Skin of body (tissue), 2 donors: ENCODE results near the gene CACNA1C. TPM values are rescaled to one million over a fixed set of nuclear protein-coding genes. Genes with fewer than 3 reads are reported as not detected.

Experiments
- DNase-seq: peaks from one replicate; lab custom pipeline; 2025; lab: John Stamatoyannopoulos, UW
- total RNA-seq: library from RNA; depleted of rRNA; stranded (reverse); fragments of >200 nt; gene quantifications from one replicate; pipeline ENCODE4 v1.2.3, GENCODE V29; 2014

Gene CACNA1C
- total RNA-seq, 1 donor from 2014 or later = 4.3 TPM

- DNase-seq = no peak
Observed at GRCh38 chr12:2231011-2231595, 178.3 kb downstream of the CACNA1C start.

- no peak for DNase-seq
Observed at GRCh38 chr12:2231956-2232355, 179.2 kb downstream of the CACNA1C start.

GRCh38 chr12:2233034-2233433 lies 180.2 kb downstream of the CACNA1C start:
- DNase-seq = no peak

- no peak for DNase-seq
Observed at GRCh38 chr12:2234091-2234490, 181.3 kb downstream of the CACNA1C start.

GRCh38 chr12:2234646-2235350 lies 182.0 kb downstream of the CACNA1C start:
- DNase-seq = no peak

GRCh38 chr12:2236506-2237294 lies 183.9 kb downstream of the CACNA1C start:
- DNase-seq = no peak

GRCh38 chr12:2238111-2238510 lies 185.3 kb downstream of the CACNA1C start:
- DNase-seq = no peak

GRCh38 chr12:2239381-2239871 lies 186.6 kb downstream of the CACNA1C start:
- no peak for DNase-seq

GRCh38 chr12:2240390-2240789 lies 187.6 kb downstream of the CACNA1C start:
- DNase-seq = no peak

GRCh38 chr12:2240984-2241383 lies 188.2 kb downstream of the CACNA1C start:
- no peak for DNase-seq

- DNase-seq = no peak
Observed at GRCh38 chr12:2242216-2242615, 189.4 kb downstream of the CACNA1C start.

- no peak for DNase-seq
Observed at GRCh38 chr12:2242816-2243215, 190.0 kb downstream of the CACNA1C start.

- DNase-seq = no peak
Observed at GRCh38 chr12:2243275-2243674, 190.5 kb downstream of the CACNA1C start.

GRCh38 chr12:2244013-2244861 lies 191.4 kb downstream of the CACNA1C start:
- DNase-seq = peak; percentile 35

- DNase-seq = no peak
Observed at GRCh38 chr12:2246358-2246757, 193.6 kb downstream of the CACNA1C start.

- no peak for DNase-seq
Observed at GRCh38 chr12:2247120-2247519, 194.3 kb downstream of the CACNA1C start.

GRCh38 chr12:2247596-2247995 lies 194.8 kb downstream of the CACNA1C start:
- no peak for DNase-seq

- DNase-seq = no peak
Observed at GRCh38 chr12:2248087-2248900, 195.5 kb downstream of the CACNA1C start.

GRCh38 chr12:2248901-2249381 lies 196.2 kb downstream of the CACNA1C start:
- no peak for DNase-seq

- DNase-seq = no peak
Observed at GRCh38 chr12:2250797-2251196, 198.0 kb downstream of the CACNA1C start.
